Measurements from ENCODE around the gene TSTD2. TPM values are rescaled to one million over a fixed set of nuclear protein-coding genes. Genes with fewer than 3 reads are reported as not detected.

Gene TSTD2
- total RNA-seq, 1 experiment from 2014 or later: 18.0 TPM

- ChIA-PET POLR2A (no interaction called here), CTCF (no interaction called here)
- H3K27ac Mint-ChIP-seq (ENCODE audit: low read depth, unreplicated experiment): no peak overlapping the region
- no peak overlapping the region for H3K4me3 Mint-ChIP-seq (ENCODE audit: unreplicated experiment)
- intact Hi-C loops (cut with micrococcal nuclease): no loop called here
- H3K9me3 Mint-ChIP-seq (ENCODE audit: unreplicated experiment): no peaks in the 10 kb centered on the region
- no TSS peak for BruUV-seq (replicated peaks)
- TF ChIP-seq, protein P1, sequence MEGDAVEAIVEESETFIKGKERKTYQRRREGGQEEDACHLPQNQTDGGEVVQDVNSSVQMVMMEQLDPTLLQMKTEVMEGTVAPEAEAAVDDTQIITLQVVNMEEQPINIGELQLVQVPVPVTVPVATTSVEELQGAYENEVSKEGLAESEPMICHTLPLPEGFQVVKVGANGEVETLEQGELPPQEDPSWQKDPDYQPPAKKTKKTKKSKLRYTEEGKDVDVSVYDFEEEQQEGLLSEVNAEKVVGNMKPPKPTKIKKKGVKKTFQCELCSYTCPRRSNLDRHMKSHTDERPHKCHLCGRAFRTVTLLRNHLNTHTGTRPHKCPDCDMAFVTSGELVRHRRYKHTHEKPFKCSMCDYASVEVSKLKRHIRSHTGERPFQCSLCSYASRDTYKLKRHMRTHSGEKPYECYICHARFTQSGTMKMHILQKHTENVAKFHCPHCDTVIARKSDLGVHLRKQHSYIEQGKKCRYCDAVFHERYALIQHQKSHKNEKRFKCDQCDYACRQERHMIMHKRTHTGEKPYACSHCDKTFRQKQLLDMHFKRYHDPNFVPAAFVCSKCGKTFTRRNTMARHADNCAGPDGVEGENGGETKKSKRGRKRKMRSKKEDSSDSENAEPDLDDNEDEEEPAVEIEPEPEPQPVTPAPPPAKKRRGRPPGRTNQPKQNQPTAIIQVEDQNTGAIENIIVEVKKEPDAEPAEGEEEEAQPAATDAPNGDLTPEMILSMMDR (IDR thresholded peaks at IDR 0.05; ENCODE audit: unreplicated experiment): no peak
- H3K4me1 Mint-ChIP-seq (ENCODE audit: insufficient read depth, unreplicated experiment): no peaks in the 10 kb centered on the region
- no peaks in the 10 kb centered on the region for H3K36me3 Mint-ChIP-seq (ENCODE audit: insufficient read depth, unreplicated experiment)
- peaks cover 28% of the 10 kb centered on the region for H3K27me3 Mint-ChIP-seq (ENCODE audit: insufficient read depth, unreplicated experiment)
- DNase-seq (ENCODE audit: unreplicated experiment): no peak
Measured at GRCh38 chr9:97551308-97551707, 81.9 kb downstream of the TSTD2 start.

GRCh38 chr9:97550386-97550785, 82.8 kb downstream of the TSTD2 start:
- no peaks in the 10 kb centered on the region for H3K9me3 Mint-ChIP-seq (ENCODE audit: unreplicated experiment)
- no peak for DNase-seq (ENCODE audit: unreplicated experiment)
- TF ChIP-seq, protein P1 (IDR thresholded peaks at IDR 0.05; ENCODE audit: unreplicated experiment): no peak
- H3K36me3 Mint-ChIP-seq (ENCODE audit: insufficient read depth, unreplicated experiment): no peaks in the 10 kb centered on the region
- H3K27ac Mint-ChIP-seq (ENCODE audit: low read depth, unreplicated experiment): no peak overlapping the region
- peaks cover 25% of the 10 kb centered on the region for H3K27me3 Mint-ChIP-seq (ENCODE audit: insufficient read depth, unreplicated experiment)
- POLR2A ChIA-PET: no interaction called here
- no peak overlapping the region for H3K4me3 Mint-ChIP-seq (ENCODE audit: unreplicated experiment)
- CTCF ChIA-PET: no interaction called here
- BruUV-seq (replicated peaks): no TSS peak
- intact Hi-C loops (cut with micrococcal nuclease): no loop called here
- H3K4me1 Mint-ChIP-seq (ENCODE audit: insufficient read depth, unreplicated experiment): no peaks in the 10 kb centered on the region

Other genes with a start within 250 kb of the TSTD2 start
- 7.1 and 8.2 TPM in 2 replicates for gene TDRD7, start 221.3 kb downstream of the TSTD2 start, total RNA-seq (2022)
- gene TMOD1, start 131.7 kb downstream of the TSTD2 start, total RNA-seq (2022): 0.26 TPM in 1 of 2 replicates, not detected in the other
- gene NCBP1, start 453 bp upstream of the TSTD2 start, total RNA-seq (2022): 35.6 and 38.7 TPM in 2 replicates
- 11.8 and 12.3 TPM in 2 replicates for gene XPA, start 64.0 kb upstream of the TSTD2 start, total RNA-seq (2022)
- not detected in 2 replicates for gene FOXE1, start 219.9 kb upstream of the TSTD2 start, total RNA-seq (2022)

All from MCF 10A (cell line).